CD4-positive, alpha-beta T cell (primary cell): Measurements from ENCODE around the gene PRKCA. TPM values are rescaled to one million over a fixed set of nuclear protein-coding genes. Genes with fewer than 3 reads are reported as not detected.

Source experiments
- ATAC-seq: fragments of 200-7000 bp; cut with Tn5 transposase; one replicate; pipeline ENCODE4 v1.10.0; 2022; ENCODE audit warnings: mild to moderate bottlenecking; ENCODE audit not compliant: poor library complexity
- CTCF ChIA-PET: fragments of 350-600 bp; sonication (Branson Sonifier 250); formaldehyde crosslinking; loops from one replicate; lab custom pipeline; 2021; ENCODE audit warnings: antibody characterized with exemption, inconsistent platforms; lab: Charles Lee
- POLR2A ChIA-PET: fragments of 350-600 bp; sonication (Branson Sonifier 250); formaldehyde crosslinking; loops from one replicate; lab custom pipeline; 2021; ENCODE audit warnings: antibody characterized with exemption, inconsistent platforms; lab: Charles Lee
- DNase-seq, 14 experiments: peaks; one replicate each; pipeline ENCODE4 v3.0.0-alpha.2; 2013 to 2020; ENCODE audit warnings: mixed read lengths in 2 of 14
- H3K27ac ChIP-seq, 2 donors: one replicate each; pipeline versions ENCODE4 v1.5.1 to v1.7.0; 2013; ENCODE audit warnings: low read length in 2 of 2, low read depth in 1 of 2, mild to moderate bottlenecking in 1 of 2
- H3K27me3 ChIP-seq, 2 experiments: 1 replicate in 1 of 2; 2 replicates in 1 of 2; pipeline versions ENCODE4 v1.6.1 to v1.7.0; 2013; ENCODE audit warnings: low read length in 2 of 2, control low read depth in 1 of 2, mild to moderate bottlenecking in 1 of 2, moderate library complexity in 1 of 2; ENCODE audit not compliant: insufficient read depth in 2 of 2, control insufficient read depth in 1 of 2
- H3K36me3 ChIP-seq: one replicate; pipeline ENCODE4 v1.6.1; 2013; ENCODE audit warnings: low read length, control low read depth; ENCODE audit not compliant: insufficient read depth
- H3K4me1 ChIP-seq: one replicate; pipeline ENCODE4 v1.6.1; 2013; ENCODE audit warnings: low read length, control low read depth; ENCODE audit not compliant: insufficient read depth
- H3K4me3 ChIP-seq: one replicate; pipeline ENCODE4 v1.5.1; 2013; ENCODE audit warnings: mild to moderate bottlenecking, low read length, moderate library complexity
- H3K9me3 ChIP-seq, 2 experiments: 1 replicate in 1 of 2; 2 replicates in 1 of 2; pipeline versions ENCODE4 v1.6.1 to v1.7.0; 2013; ENCODE audit warnings: low read length in 2 of 2, mild to moderate bottlenecking in 2 of 2, control low read depth in 1 of 2, moderate library complexity in 1 of 2; ENCODE audit not compliant: control insufficient read depth in 1 of 2, insufficient read depth in 1 of 2
- H3K27ac Mint-ChIP-seq: one replicate; pipeline ENCODE4 v1.8.0; 2020; ENCODE audit warnings: mixed read lengths
- H3K27me3 Mint-ChIP-seq: one replicate; pipeline ENCODE4 v1.8.0; 2021; ENCODE audit warnings: mixed read lengths
- H3K36me3 Mint-ChIP-seq: one replicate; pipeline ENCODE4 v1.8.0; 2021; ENCODE audit warnings: low read depth, mixed read lengths
- H3K4me1 Mint-ChIP-seq: one replicate; pipeline ENCODE4 v1.8.0; 2021; ENCODE audit warnings: low read depth, mixed read lengths
- H3K4me3 Mint-ChIP-seq: one replicate; pipeline ENCODE4 v1.8.0; 2020; ENCODE audit warnings: mild to moderate bottlenecking, mixed read lengths
- H3K9me3 Mint-ChIP-seq: one replicate; pipeline ENCODE4 v1.8.0; 2020; ENCODE audit warnings: mixed read lengths
- intact Hi-C, 2 experiments: fragments of 100-400 bp; cut with DNase I in 1 of 2; cut with micrococcal nuclease in 1 of 2; formaldehyde crosslinking; loops; one replicate each; pipeline versions ENCODE4 v1.15.1 to v1.9.0; 2023 to 2025; cut with DNase I, micrococcal nuclease
- total RNA-seq, 174 experiments: library from RNA in 2 of 174; stranded (reverse) in 2 of 174; gene quantifications; one replicate each; pipeline ENCODE4 v1.2.3 and lab custom pipeline; 2021 to 2026
- TF ChIP-seq, protein P1 (sequence below): fragments of 200-600 bp; IDR thresholded peaks from one replicate; pipeline ENCODE4 v1.8.0; 2022; ENCODE audit warnings: antibody characterized with exemption, mild to moderate bottlenecking

Gene PRKCA
- total RNA-seq, 2 experiments from 2014 or later, result 84.8 to 88.6 TPM

DNA sequence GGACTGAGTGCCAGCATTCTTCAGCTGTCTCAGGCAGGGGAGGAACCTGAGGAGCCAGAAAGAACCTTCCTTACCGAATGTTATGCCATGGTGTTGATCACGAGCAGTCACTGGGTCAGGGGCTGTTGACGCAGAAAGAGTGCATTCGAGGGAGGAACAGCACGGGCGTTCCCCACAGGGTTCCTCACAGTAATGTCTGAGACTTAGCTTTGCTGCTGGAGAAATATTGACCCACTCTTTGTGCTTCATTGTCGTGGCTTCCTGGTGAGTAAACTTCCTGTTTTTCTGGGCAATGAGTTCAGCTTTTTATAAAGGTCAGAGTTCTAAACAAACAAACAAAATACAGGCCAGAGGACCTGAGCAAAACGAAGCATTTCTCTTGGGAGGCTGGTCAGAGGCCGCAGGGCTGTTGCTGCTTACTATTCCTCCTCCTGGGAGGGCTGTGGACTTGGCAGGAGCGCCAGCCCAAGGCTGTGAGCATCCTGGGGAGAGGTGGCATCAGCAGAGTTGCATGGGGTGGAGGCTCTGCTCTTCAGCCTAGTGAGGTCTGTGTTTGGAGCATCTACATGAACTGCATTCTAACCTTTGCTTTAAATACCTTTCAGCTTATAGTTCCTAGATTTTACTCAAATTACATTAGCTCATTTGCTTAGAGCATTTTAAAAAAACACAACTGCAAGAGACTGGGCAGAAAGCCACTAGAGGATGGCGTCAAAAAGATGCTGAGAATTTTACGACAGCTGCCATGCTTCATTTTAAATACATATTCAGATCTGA, 389.4 kb downstream of the PRKCA start:
- peaks cover 5% of the 10 kb centered on the region for H3K4me1 ChIP-seq
- H3K4me1 Mint-ChIP-seq, result peaks cover 6% of the 10 kb centered on the region
- no peak overlapping the region for H3K27ac ChIP-seq
- DNase-seq (peak in 1 of 14 experiments; percentile 28), ATAC-seq (no peak)
- no peak overlapping the region for H3K4me3 ChIP-seq
- H3K9me3 ChIP-seq, result no peaks in the 10 kb centered on the region
- H3K4me3 Mint-ChIP-seq, result no peak overlapping the region
- CTCF ChIA-PET, result no interaction called here
- peaks cover 99% of the 10 kb centered on the region for H3K36me3 Mint-ChIP-seq
- POLR2A ChIA-PET, result interaction anchor here (0.7 kb wide), 1 partner anchor 18 kb away, joined by 3 read pairs; no protein-coding TSS in a partner anchor
- no peaks in the 10 kb centered on the region for H3K27me3 ChIP-seq
- TF ChIP-seq, protein P1, sequence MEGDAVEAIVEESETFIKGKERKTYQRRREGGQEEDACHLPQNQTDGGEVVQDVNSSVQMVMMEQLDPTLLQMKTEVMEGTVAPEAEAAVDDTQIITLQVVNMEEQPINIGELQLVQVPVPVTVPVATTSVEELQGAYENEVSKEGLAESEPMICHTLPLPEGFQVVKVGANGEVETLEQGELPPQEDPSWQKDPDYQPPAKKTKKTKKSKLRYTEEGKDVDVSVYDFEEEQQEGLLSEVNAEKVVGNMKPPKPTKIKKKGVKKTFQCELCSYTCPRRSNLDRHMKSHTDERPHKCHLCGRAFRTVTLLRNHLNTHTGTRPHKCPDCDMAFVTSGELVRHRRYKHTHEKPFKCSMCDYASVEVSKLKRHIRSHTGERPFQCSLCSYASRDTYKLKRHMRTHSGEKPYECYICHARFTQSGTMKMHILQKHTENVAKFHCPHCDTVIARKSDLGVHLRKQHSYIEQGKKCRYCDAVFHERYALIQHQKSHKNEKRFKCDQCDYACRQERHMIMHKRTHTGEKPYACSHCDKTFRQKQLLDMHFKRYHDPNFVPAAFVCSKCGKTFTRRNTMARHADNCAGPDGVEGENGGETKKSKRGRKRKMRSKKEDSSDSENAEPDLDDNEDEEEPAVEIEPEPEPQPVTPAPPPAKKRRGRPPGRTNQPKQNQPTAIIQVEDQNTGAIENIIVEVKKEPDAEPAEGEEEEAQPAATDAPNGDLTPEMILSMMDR, result no peak
- no peaks in the 10 kb centered on the region for H3K9me3 Mint-ChIP-seq
- peaks cover 78% of the 10 kb centered on the region for H3K36me3 ChIP-seq
- no peak overlapping the region for H3K27ac Mint-ChIP-seq
- H3K27me3 Mint-ChIP-seq, result no peaks in the 10 kb centered on the region
- intact Hi-C loops, result no loop called here

DNA sequence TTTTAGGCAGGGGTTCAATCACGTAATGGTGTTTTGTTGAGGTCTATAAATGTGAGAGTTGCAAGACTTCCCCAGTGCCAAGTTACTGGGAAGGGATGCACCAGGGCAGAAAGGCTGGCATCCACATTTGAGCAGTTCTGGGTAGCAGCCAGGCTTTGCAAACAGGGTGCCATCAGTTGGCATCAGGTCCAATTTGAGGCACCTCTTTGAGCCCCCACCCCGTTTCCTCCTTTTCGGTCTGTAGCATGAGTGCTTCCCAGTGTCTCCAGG, 389.9 kb downstream of the PRKCA start:
- H3K4me1 ChIP-seq, result peaks cover 5% of the 10 kb centered on the region
- no peak for DNase-seq
- Mint-ChIP-seq H3K36me3 (peaks cover 99% of the 10 kb centered on the region), H3K4me3 (no peak overlapping the region), H3K9me3 (no peaks in the 10 kb centered on the region), H3K4me1 (peaks cover 6% of the 10 kb centered on the region), H3K27ac (no peak overlapping the region), H3K27me3 (no peaks in the 10 kb centered on the region)
- ChIA-PET CTCF (no interaction called here), POLR2A (no interaction called here)
- no peak overlapping the region for H3K27ac ChIP-seq
- TF ChIP-seq, protein P1, result no peak
- no peak overlapping the region for H3K4me3 ChIP-seq
- no peak for ATAC-seq
- peaks cover 0 to 4% of the 10 kb centered on the region in 2 experiments for H3K9me3 ChIP-seq
- H3K27me3 ChIP-seq, result no peaks in the 10 kb centered on the region
- intact Hi-C loops, result no loop called here
- peaks cover 78% of the 10 kb centered on the region for H3K36me3 ChIP-seq

DNA sequence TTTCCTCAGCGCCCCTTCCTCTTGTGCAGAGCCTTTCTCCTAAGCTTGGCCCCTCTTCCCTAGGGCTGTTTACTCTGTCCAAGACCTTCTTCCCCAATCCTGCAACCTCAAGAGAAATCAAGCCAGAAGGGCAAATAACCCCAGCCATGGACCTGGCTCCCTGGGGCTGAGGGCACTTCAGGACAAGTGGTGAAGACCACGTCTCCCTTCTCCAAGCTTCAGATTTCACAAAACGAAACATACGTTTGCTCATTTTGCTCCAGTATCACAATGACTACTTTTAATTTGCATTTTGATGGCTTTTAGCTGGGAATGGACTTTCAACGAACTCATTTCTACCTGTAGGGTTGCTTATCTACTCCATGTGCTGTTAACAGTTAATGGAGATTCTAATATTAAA, 392.7 kb downstream of the PRKCA start:
- H3K4me1 ChIP-seq, result peaks cover 5% of the 10 kb centered on the region
- no peak overlapping the region for H3K27ac ChIP-seq
- H3K4me3 ChIP-seq, result no peak overlapping the region
- POLR2A ChIA-PET, result no interaction called here
- Mint-ChIP-seq H3K4me3 (no peak overlapping the region), H3K4me1 (peaks cover 6% of the 10 kb centered on the region), H3K36me3 (peaks cover 98% of the 10 kb centered on the region), H3K27me3 (no peaks in the 10 kb centered on the region), H3K9me3 (no peaks in the 10 kb centered on the region), H3K27ac (no peak overlapping the region)
- ATAC-seq (no peak), DNase-seq (no peak)
- no peaks in the 10 kb centered on the region for H3K27me3 ChIP-seq
- CTCF ChIA-PET, result interaction anchor here (0.5 kb wide), 1 partner anchor 560 kb away, joined by 3 read pairs; no protein-coding TSS in a partner anchor
- intact Hi-C loops, result no loop called here
- H3K36me3 ChIP-seq, result peaks cover 62% of the 10 kb centered on the region
- TF ChIP-seq, protein P1, result no peak
- peaks cover 0 to 14% of the 10 kb centered on the region in 2 experiments for H3K9me3 ChIP-seq
